NCI-H1417 (cell line): Measurements from ENCODE around the gene ELANE.

Experiments used
- DNase-seq, 3 experiments: peaks; one replicate each; lab custom pipeline; 2025; lab: John Stamatoyannopoulos, UW

The ELANE gene

GRCh38 chr19:879711-880438 is 27.8 kb downstream of the ELANE start:
- DNase-seq, result no peak

DNA sequence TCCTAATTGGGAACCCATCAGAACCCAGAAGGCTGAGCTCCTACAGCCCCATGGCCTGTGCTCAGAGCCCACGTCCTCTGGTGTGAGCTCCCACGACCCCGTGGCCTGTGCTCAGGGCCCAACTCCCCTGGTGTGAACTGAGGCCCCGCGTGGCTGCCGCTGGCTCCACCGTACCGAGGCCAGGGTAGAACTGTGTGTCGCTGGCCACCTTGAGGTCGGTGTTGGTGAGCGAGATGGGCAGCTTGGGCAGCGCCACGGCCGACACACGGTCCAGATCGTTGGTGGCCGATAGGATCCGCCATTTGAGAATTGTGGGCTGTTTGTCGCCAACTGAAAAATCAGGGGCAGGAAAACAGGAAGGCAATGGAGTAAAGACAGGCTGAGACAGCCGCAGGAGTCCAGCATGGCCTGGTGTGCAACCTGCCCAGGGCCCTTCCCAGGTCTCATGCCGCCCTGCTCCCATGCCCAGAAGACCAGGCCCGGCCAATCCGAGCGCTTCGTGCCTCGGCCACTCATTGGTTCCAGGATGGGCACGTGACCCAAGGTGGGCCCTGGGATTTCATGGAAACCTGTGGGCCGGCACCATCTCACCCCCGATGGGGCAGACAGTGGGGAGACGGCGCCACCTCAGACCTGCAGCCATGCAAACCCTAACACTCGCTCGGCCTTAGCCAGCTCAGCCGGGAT is 29.4 kb downstream of the ELANE start:
- no peak for DNase-seq

- DNase-seq, result no peak
These were observed 30.9 kb downstream of the ELANE start for GRCh38 chr19:882871-883497.

GRCh38 chr19:883661-884211 is 31.6 kb downstream of the ELANE start:
- DNase-seq, result peak in 2 of 3 experiments; percentile 96 to 99

DNA sequence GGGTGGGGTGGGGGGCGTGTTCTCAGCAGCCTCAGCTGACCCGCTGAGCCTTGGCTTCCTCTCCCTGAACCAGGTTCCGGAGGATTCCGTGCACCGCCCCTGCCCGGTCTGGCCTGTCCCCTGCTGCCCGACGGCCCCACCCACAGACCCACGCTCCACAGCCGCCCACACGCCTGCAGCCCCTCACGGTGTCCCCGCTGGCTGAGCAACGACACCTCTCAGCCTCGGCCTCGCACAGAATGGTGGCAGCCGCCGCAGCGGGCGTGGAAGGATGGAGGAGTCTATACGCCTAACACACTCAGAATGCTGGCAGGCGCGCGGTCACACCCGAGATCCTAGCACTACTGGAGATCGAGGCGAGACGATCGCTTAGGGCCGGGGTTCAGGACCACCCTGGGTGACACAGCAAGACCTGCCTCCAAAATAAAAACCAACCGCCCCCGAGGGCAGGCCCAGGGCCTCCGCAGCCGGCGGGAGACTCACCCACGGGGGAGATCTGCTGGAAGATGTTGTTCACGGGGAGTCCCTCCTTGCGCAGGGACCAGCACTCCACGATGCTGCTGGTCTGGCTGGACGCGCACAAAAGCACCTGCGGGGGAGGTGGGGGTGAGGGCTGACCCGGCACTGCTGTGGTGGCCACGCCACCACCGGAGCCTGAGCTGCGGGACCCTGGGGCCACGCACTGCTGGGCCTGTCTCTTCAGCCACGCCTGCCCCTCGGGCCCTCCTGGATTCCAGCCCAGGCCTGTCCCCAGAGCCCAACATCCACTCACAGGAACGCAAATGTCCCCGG is 32.5 kb downstream of the ELANE start:
- DNase-seq, result no peak

GRCh38 chr19:885536-886224 is 33.6 kb downstream of the ELANE start:
- no peak for DNase-seq

DNA sequence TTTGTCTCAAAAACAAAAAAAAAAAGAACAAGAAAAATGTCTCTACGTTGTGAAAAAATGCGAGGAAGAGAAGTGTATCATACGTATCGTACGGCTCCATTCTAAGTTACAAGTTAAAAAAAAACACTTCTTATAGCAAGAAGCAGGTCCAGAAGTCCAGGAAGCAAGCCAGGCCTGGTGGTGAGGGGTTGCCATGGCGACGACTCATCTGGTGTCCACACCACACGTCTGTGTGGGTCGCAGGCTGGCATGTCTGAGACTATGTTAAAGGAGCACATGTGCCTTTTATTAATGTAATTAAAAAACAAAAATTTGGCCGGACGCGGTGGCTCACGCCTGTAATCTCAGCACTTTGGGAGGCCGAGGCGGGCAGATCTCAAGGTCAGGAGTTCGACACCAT is 35.0 kb downstream of the ELANE start:
- peak in 1 of 3 experiments; percentile 45 for DNase-seq

- DNase-seq, result no peak
These were observed 35.5 kb downstream of the ELANE start for GRCh38 chr19:887599-887998.

- no peak for DNase-seq
These were observed 36.7 kb downstream of the ELANE start for GRCh38 chr19:888581-889385.

DNA sequence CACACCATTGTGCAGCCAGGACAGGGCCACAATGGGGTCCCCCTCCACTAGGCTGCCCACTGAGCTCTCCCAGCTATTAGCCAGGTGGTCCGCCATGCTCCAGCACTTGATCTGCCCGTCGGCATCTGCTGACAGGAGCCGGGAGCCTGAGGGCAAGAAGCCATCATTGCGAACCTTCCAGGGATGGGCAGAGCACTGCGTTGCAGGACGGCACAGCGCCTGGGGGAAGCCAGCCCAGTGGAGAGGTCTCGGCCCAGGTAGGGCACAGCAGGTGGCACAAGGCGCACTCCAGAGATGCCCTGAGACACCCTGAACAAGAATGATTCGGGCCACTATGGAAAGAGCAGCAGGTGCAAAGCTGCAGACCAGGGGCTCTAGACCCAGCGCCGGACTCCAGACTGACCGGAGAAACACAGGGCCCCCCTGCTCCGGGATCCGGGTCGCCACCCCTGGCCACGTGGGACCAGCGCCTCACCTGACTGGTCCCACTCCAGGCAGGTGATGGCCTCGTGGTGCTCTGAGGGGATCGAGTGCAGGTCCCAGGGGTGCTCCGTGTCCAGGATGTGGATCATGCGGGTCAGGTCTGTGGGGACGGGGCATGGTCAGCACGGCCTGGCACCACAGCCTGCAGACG is 37.7 kb downstream of the ELANE start:
- DNase-seq, result no peak

DNA sequence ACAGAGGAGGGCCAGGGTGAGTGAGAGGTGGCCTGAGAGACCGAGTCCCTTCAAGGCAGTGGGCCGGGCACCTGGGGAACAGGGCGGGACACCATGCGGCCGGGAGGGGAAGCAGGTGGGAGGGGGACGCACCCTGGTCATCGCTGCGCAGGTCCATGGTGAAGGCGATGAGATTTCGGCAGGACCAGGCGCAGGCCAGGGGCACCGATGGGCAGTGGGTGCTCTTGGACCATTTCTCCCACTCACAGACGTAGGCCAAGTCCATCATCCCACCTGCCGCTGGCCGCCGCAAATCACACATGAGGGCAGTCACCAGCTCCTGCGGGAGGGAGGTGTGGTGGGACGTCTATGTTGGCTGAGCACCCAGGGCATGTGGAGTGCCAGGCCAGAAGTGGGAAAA is 38.7 kb downstream of the ELANE start:
- no peak for DNase-seq

DNA sequence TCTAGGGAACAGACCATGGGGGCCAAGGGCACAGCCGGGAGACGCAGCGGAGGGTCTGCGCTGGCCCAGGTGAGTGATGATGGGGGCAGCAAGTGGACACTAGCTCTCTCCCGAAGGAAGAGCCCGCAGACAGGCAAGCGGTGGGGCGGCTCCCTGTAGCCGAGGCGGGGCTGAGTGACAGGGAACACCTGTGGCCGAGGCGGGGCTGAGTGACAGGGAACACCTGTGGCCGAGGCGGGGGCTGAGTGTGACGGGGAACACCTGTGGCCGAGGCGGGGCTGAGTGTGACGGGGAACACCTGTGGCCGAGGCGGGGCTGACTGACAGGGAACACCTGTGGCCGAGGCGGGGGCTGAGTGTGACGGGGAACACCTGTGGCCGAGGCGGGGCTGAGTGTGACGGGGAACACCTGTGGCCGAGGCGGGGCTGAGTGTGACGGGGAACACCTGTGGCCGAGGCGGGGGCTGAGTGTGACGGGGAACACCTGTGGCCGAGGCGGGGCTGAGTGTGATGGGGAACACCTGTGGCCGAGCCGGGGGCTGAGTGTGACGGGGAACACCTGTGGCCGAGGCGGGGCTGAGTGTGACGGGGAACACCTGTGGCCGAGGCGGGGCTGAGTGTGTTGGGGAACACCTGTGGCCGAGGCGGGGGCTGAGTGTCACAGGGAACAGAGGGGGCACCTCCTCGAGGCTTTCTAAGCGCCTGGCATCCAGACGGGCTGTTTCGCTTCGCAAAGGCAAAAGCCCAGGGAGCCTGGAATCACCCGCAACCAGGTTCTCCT is 39.5 kb downstream of the ELANE start:
- peak; percentile 42 to 69 (median 65) for DNase-seq

- peak in 2 of 3 experiments; percentile 62 to 65 for DNase-seq
These were observed 40.3 kb downstream of the ELANE start for GRCh38 chr19:892243-892893.

DNA sequence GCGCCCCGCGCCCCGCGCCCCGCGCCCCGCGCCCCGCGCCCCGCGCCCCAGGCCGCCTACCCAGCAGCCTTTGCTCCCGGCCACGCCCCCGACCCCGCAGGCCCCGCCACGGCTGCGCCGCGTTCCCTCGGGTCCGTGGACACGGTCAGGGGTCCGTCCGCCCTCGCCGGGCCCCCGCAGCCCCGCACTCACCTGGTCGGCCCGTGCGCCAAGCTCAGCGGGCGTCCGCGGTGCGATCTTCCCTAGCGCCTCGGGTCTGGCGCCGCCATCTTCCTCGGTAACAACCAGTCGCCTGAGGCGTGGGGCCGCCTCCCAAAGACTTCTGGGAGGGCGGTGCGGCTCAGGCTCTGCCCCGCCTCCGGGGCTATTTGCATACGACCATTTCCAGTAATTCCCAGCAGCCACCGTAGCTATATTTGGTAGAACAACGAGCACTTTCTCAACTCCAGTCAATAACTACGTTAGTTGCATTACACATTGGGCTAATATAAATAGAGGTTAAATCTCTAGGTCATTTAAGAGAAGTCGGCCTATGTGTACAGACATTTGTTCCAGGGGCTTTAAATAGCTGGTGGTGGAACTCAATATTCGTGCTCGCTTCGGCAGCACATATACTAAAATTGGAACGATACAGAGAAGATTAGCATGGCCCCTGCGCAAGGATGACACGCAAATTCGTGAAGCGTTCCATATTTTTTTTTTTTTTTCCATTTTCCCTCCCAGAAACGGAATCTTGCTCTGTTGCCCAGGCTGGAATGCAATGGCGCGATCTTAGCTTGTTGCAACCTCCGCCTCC is 41.0 kb downstream of the ELANE start, which contains the start of the genes MED16 and RNU6-9:
Gene MED16, minus strand, starts transcription at position 294 of the 796 bp plus-strand sequence. CDS start 2,056 bp downstream, outside the sequence.
Gene RNU6-9, plus strand, starts transcription at position 591 of the 796 bp plus-strand sequence.
- DNase-seq, result peak; percentile 95 to 99 (median 98)

GRCh38 chr19:896434-896833 is 44.3 kb downstream of the ELANE start:
- no peak for DNase-seq

DNA sequence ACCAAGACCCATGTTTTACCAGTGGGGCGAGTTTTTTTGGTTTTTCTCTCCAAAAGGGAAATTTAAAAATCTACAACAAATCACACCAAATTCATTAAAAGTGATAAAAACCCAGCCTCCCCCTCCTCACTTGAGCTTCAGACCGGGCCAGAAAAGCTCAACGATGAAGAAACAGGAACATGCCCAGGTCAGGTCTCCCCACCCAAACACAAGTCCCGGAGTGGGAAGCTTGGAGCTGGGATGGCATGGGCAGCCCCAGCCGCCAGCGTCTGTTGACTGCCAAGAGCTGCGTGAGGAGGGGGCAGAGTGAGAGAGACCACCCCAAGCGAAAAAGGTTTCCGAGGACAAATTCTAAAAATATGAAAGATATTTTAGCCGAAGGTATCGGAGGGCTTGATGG is 44.9 kb downstream of the ELANE start:
- no peak for DNase-seq

DNA sequence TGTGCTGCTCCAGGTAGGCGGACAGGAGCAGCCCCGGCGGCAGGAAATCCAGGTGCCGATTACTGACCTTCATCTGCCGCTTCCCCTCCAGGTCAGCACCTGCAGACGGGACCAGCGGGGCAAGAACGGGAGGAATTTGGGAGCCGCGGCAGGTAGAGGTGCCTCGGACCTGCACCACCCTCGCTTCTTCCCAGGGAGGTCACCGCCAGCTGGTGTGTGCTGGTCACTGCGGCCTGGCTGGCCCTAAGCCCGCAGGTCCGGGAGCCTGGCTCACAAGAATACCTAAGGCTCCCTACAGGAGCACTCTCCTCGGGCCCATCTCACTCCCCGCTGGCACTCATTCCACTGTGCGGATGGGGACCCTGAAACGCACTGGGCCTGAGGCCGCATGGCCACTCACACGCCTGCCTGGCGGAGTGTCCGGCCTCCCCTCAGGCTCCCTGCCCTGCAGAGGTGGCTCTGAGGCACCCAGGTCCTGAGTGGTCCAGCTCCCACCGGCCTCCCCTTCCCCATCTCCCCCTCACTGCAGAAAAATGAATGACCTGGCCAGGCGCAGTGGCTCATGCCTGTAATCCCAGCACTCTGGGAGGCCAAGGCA is 45.4 kb downstream of the ELANE start:
- DNase-seq, result no peak
